Type B pancreatic cell (in vitro differentiated cells): ENCODE measurements around the gene PPP1R15B. TPM values are rescaled to one million over a fixed set of nuclear protein-coding genes. Genes with fewer than 3 reads are reported as not detected.

ENCODE experiments used
- DNase-seq: peaks from one replicate; pipeline ENCODE4 v3.0.0; 2021; ENCODE audit warnings: mixed read lengths; ENCODE audit not compliant: unreplicated experiment; ENCODE audit errors: extremely low spot score
- H3K27ac Mint-ChIP-seq: 2 replicates; pipeline ENCODE4 v1.8.0; 2021; ENCODE audit warnings: mild to moderate bottlenecking, mixed read lengths
- H3K27me3 Mint-ChIP-seq: 2 replicates; pipeline ENCODE4 v1.8.0; 2021; ENCODE audit warnings: mixed read lengths
- H3K36me3 Mint-ChIP-seq: 2 replicates; pipeline ENCODE4 v1.8.0; 2021; ENCODE audit warnings: mixed read lengths
- H3K4me1 Mint-ChIP-seq: one replicate; pipeline ENCODE4 v1.8.0; 2021; ENCODE audit warnings: mixed read lengths; ENCODE audit not compliant: unreplicated experiment
- H3K4me3 Mint-ChIP-seq: 2 replicates; pipeline ENCODE4 v1.8.0; 2021; ENCODE audit warnings: mild to moderate bottlenecking, mixed read lengths
- H3K9me3 Mint-ChIP-seq: 2 replicates; pipeline ENCODE4 v1.8.0; 2021; ENCODE audit warnings: mixed read lengths
- CTCF ChIP-seq: fragments of 200-600 bp; sonication (generic); conservative IDR thresholded peaks from 2 replicates; pipeline ENCODE4 v1.5.0; 2021; ENCODE audit warnings: antibody characterized with exemption, mild to moderate bottlenecking
- total RNA-seq: library from RNA; stranded (reverse); gene quantifications from 2 replicates; pipeline ENCODE4 v1.2.1, GENCODE V29; 2021; ENCODE audit warnings: low replicate concordance

PPP1R15B gene
- total RNA-seq, 1 donor from 2014 or later, result 43.3 TPM

GRCh38 chr1:204416589-204417073, 5.0 kb upstream of the PPP1R15B start:
- no peak overlapping the region for H3K27ac Mint-ChIP-seq
- H3K4me1 Mint-ChIP-seq, result peaks cover 39% of the 10 kb centered on the region
- H3K36me3 Mint-ChIP-seq, result peaks cover 7% of the 10 kb centered on the region
- no peak for DNase-seq
- no peaks in the 10 kb centered on the region for H3K27me3 Mint-ChIP-seq
- H3K4me3 Mint-ChIP-seq, result no peak overlapping the region
- H3K9me3 Mint-ChIP-seq, result no peaks in the 10 kb centered on the region
- no peak for TF ChIP-seq CTCF

GRCh38 chr1:204415351-204415750, 3.7 kb upstream of the PPP1R15B start:
- no peak for DNase-seq
- no peak for TF ChIP-seq CTCF
- H3K4me3 Mint-ChIP-seq, result no peak overlapping the region
- no peaks in the 10 kb centered on the region for H3K27me3 Mint-ChIP-seq
- H3K36me3 Mint-ChIP-seq, result peaks cover 3% of the 10 kb centered on the region
- no peaks in the 10 kb centered on the region for H3K9me3 Mint-ChIP-seq
- H3K4me1 Mint-ChIP-seq, result peaks cover 35% of the 10 kb centered on the region
- no peak overlapping the region for H3K27ac Mint-ChIP-seq

- Mint-ChIP-seq H3K9me3 (no peaks in the 10 kb centered on the region), H3K4me3 (peak overlapping the region; percentile 53), H3K27me3 (no peaks in the 10 kb centered on the region), H3K27ac (peak overlapping the region; percentile 90), H3K4me1 (peaks cover 25% of the 10 kb centered on the region), H3K36me3 (peaks cover 3% of the 10 kb centered on the region)
- no peak for TF ChIP-seq CTCF
- no peak for DNase-seq
Measured at GRCh38 chr1:204414016-204414415, 2.4 kb upstream of the PPP1R15B start.

GRCh38 chr1:204413170-204413535, 1.5 kb upstream of the PPP1R15B start:
- TF ChIP-seq CTCF, result no peak
- H3K4me3 Mint-ChIP-seq, result peak overlapping the region; percentile 79
- peaks cover 10% of the 10 kb centered on the region for H3K36me3 Mint-ChIP-seq
- no peak for DNase-seq
- no peaks in the 10 kb centered on the region for H3K27me3 Mint-ChIP-seq
- H3K27ac Mint-ChIP-seq, result peak overlapping the region; percentile 90
- peaks cover 18% of the 10 kb centered on the region for H3K4me1 Mint-ChIP-seq
- no peaks in the 10 kb centered on the region for H3K9me3 Mint-ChIP-seq

GRCh38 chr1:204410688-204411450, 748 bp downstream of the PPP1R15B start:
- Mint-ChIP-seq H3K4me1 (peaks cover 17% of the 10 kb centered on the region), H3K4me3 (peak overlapping the region; percentile 98), H3K9me3 (no peaks in the 10 kb centered on the region), H3K27me3 (no peaks in the 10 kb centered on the region), H3K27ac (peak overlapping the region; percentile 96), H3K36me3 (peaks cover 16% of the 10 kb centered on the region)
- TF ChIP-seq CTCF, result no peak
- peak; percentile 73 for DNase-seq
